ENCODE results near the gene ARMC8. TPM values are rescaled to one million over a fixed set of nuclear protein-coding genes. Genes with fewer than 3 reads are reported as not detected.

Gene ARMC8
- total and polyA plus RNA-seq, 2 of the 8 experiments (the other 6 are each of a cell fraction or from before 2014, with no cell fraction given): 47.3 to 58.5 TPM

GRCh38 chr3:138174421-138175131, 12.5 kb upstream of the ARMC8 start, which contains the start of gene DBR1 (continued):
- TF ChIP-seq PHF8 (conservative IDR thresholded peaks at IDR 0.05; ENCODE audit: low read depth, low read length) (peak; percentile 96), JUN (IDR thresholded peaks at IDR 0.05; ENCODE audit: low read depth, low read length) (no peak), YY1 (IDR thresholded peaks at IDR 0.05; ENCODE audit: low read depth, low read length) (no peak), ZNF274 (IDR thresholded peaks at IDR 0.05; ENCODE audit: borderline replicate concordance, extremely low read depth, low read length) (no peak), POLR2A (IDR thresholded peaks at IDR 0.05; ENCODE audit: control extremely low read depth in 1 of 2, low read depth in 2 of 2, low read length in 2 of 2) (peak; percentile 92 to 96), GABPA (IDR thresholded peaks at IDR 0.05; ENCODE audit: borderline replicate concordance, insufficient read depth, low read length) (no peak), TEAD4 (IDR thresholded peaks at IDR 0.05; ENCODE audit: low read depth, low read length) (no peak), BACH1 (IDR thresholded peaks at IDR 0.05; ENCODE audit: low read length) (no peak), RFX5 (IDR thresholded peaks at IDR 0.05; ENCODE audit: borderline replicate concordance, low read depth, low read length) (no peak), NRF1 (IDR thresholded peaks at IDR 0.05; ENCODE audit: low read depth, low read length) (no peak), FOSL1 (IDR thresholded peaks at IDR 0.05; ENCODE audit: insufficient read depth, low read depth, low read length) (no peak), SIX5 (IDR thresholded peaks at IDR 0.05; ENCODE audit: low read depth, low read length) (no peak), RNF2 (IDR thresholded peaks at IDR 0.05; ENCODE audit: borderline replicate concordance, low read depth, low read length, missing control alignments, poor library complexity, severe bottlenecking) (no peak), POLR2AphosphoS5 (IDR thresholded peaks at IDR 0.05; ENCODE audit: low read depth, low read length) (peak; percentile 95), EZH2 (IDR thresholded peaks at IDR 0.05; ENCODE audit: low read depth, low read length, severe bottlenecking) (no peak), ATF2 (IDR thresholded peaks at IDR 0.05; ENCODE audit: low read length) (no peak), CBX8 (IDR thresholded peaks at IDR 0.05; ENCODE audit: borderline replicate concordance, low read depth, low read length) (no peak), SIN3A (conservative IDR thresholded peaks at IDR 0.05 in 1 of 2, IDR thresholded peaks at IDR 0.05 in 1 of 2; ENCODE audit: low read depth in 1 of 2, low read length in 2 of 2) (peak in 1 of 2 experiments; percentile 65; a peak in 2 of 4 replicates), TAF7 (optimal IDR thresholded peaks at IDR 0.05; ENCODE audit: borderline replicate concordance, low read depth, low read length) (peak; percentile 91), CBX5 (IDR thresholded peaks at IDR 0.05; ENCODE audit: low read depth, low read length) (no peak), BRCA1 (IDR thresholded peaks at IDR 0.05; ENCODE audit: low read depth, low read length) (peak; percentile 95), KDM4A (IDR thresholded peaks at IDR 0.05; ENCODE audit: low read depth, low read length, severe bottlenecking) (peak; percentile 87), CEBPB (IDR thresholded peaks at IDR 0.05; ENCODE audit: low read depth, low read length) (no peak)

Measured in H1 (cell line).